ENCODE data around the gene ERBB4. TPM values are rescaled to one million over a fixed set of nuclear protein-coding genes. Genes with fewer than 3 reads are reported as not detected.

ERBB4 gene
- total RNA-seq, 1 donor from 2014 or later, result 1.2 TPM

DNA sequence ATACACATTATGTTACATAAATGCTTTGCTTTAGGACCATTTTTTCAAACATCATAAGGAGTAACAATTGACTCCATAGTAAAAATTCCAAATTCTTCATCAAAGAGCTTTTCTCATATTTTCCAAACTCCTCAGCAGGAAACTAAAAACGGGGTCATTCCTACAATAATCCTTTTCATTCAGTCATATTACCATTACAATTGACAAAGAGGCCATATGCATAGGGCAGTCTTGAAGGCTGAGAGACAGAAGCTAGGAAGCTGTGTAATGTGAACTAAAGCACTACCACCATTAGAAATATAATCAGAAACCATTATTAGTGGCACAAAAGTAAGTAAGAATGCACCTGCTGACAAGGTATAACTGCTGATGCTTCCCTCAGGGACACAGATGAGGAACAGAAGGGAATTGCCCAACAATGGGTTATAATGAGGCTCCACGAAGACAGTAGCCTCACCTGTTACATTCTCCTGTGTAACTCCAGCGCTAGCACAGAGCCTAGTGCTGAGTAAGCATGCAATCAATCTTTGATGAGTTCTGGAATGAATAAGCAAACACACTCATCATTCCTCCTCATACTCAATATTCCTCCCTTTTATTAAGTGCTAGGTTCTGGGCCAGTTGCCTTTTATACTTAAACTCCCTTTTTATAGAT, 1039.9 kb downstream of the ERBB4 start:
- no peak overlapping the region for H3K9ac ChIP-seq (ENCODE audit: low read length)
- no peak for FAIRE-seq
- DNase-seq (ENCODE audit: low read depth), result no peak
- no peaks in the 10 kb centered on the region for H4K20me1 ChIP-seq (ENCODE audit: insufficient read depth, low read length)
- no peaks in the 10 kb centered on the region for H3K36me3 ChIP-seq (ENCODE audit: insufficient read depth, low read length)
- no peaks in the 10 kb centered on the region for H3K79me2 ChIP-seq (ENCODE audit: insufficient read depth, low read length)
- no peak overlapping the region for H2AFZ ChIP-seq (ENCODE audit: low read depth, low read length)
- TF ChIP-seq EZH2 (IDR thresholded peaks at IDR 0.05; ENCODE audit: insufficient read depth, low read length) (no peak), CTCF (IDR thresholded peaks at IDR 0.05; ENCODE audit: insufficient read depth, low read depth, low read length) (no peak)
- H3K9me3 Mint-ChIP-seq (ENCODE audit: unreplicated experiment), result no peaks in the 10 kb centered on the region
- no peaks in the 10 kb centered on the region for H3K27me3 ChIP-seq (ENCODE audit: insufficient read depth, low read length)
- no peak overlapping the region for H3K4me3 Mint-ChIP-seq (ENCODE audit: unreplicated experiment)
- H3K4me1 ChIP-seq (ENCODE audit: insufficient read depth, low read length), result no peaks in the 10 kb centered on the region
- H3K9me3 ChIP-seq (ENCODE audit: insufficient read depth, low read depth, low read length), result no peaks in the 10 kb centered on the region
- no peaks in the 10 kb centered on the region for H3K27me3 Mint-ChIP-seq (ENCODE audit: low read depth, unreplicated experiment)
- no peak overlapping the region for H3K27ac Mint-ChIP-seq (ENCODE audit: unreplicated experiment)
- no peak overlapping the region for H3K4me3 ChIP-seq (ENCODE audit: insufficient read depth, low read depth, low read length)
- no peaks in the 10 kb centered on the region for H3K36me3 Mint-ChIP-seq (ENCODE audit: low read depth, unreplicated experiment)
- H3K4me1 Mint-ChIP-seq (ENCODE audit: low read depth, unreplicated experiment), result no peaks in the 10 kb centered on the region
- no peak overlapping the region for H3K27ac ChIP-seq (ENCODE audit: low read depth, low read length)
- H3K4me2 ChIP-seq (ENCODE audit: low read length), result no peak overlapping the region

DNA sequence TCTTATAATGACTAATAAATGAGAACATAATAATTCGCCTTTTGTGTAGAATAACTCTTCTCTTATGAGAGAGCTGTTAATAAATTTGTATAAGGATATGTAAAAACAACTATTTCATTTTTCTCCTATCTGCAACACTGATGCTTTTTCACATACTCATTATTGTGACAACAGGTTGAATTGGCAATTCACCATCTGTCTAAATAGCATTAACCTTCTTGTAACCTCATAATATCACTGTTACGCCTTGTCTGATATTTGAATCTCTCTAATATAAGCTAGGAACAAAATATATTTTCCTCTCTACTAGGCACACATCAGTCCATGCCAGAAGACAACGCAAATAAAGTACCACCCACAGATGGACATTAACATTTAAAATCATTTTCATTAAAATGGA, 1043.3 kb downstream of the ERBB4 start:
- no peak for DNase-seq (ENCODE audit: low read depth)
- H2AFZ ChIP-seq (ENCODE audit: low read depth, low read length), result no peak overlapping the region
- Mint-ChIP-seq H3K9me3 (ENCODE audit: unreplicated experiment) (no peaks in the 10 kb centered on the region), H3K4me3 (ENCODE audit: unreplicated experiment) (no peak overlapping the region), H3K27ac (ENCODE audit: unreplicated experiment) (no peak overlapping the region), H3K4me1 (ENCODE audit: low read depth, unreplicated experiment) (no peaks in the 10 kb centered on the region), H3K27me3 (ENCODE audit: low read depth, unreplicated experiment) (no peaks in the 10 kb centered on the region), H3K36me3 (ENCODE audit: low read depth, unreplicated experiment) (no peaks in the 10 kb centered on the region)
- no peaks in the 10 kb centered on the region for H3K36me3 ChIP-seq (ENCODE audit: insufficient read depth, low read length)
- no peak overlapping the region for H3K4me2 ChIP-seq (ENCODE audit: low read length)
- H3K27me3 ChIP-seq (ENCODE audit: insufficient read depth, low read length), result no peaks in the 10 kb centered on the region
- TF ChIP-seq CTCF (IDR thresholded peaks at IDR 0.05; ENCODE audit: insufficient read depth, low read depth, low read length), result no peak
- TF ChIP-seq EZH2 (IDR thresholded peaks at IDR 0.05; ENCODE audit: insufficient read depth, low read length), result no peak
- no peak overlapping the region for H3K9ac ChIP-seq (ENCODE audit: low read length)
- no peaks in the 10 kb centered on the region for H4K20me1 ChIP-seq (ENCODE audit: insufficient read depth, low read length)
- no peaks in the 10 kb centered on the region for H3K4me1 ChIP-seq (ENCODE audit: insufficient read depth, low read length)
- H3K27ac ChIP-seq (ENCODE audit: low read depth, low read length), result no peak overlapping the region
- no peak overlapping the region for H3K4me3 ChIP-seq (ENCODE audit: insufficient read depth, low read depth, low read length)
- H3K79me2 ChIP-seq (ENCODE audit: insufficient read depth, low read length), result no peaks in the 10 kb centered on the region
- FAIRE-seq, result no peak
- H3K9me3 ChIP-seq (ENCODE audit: insufficient read depth, low read depth, low read length), result no peaks in the 10 kb centered on the region

DNA sequence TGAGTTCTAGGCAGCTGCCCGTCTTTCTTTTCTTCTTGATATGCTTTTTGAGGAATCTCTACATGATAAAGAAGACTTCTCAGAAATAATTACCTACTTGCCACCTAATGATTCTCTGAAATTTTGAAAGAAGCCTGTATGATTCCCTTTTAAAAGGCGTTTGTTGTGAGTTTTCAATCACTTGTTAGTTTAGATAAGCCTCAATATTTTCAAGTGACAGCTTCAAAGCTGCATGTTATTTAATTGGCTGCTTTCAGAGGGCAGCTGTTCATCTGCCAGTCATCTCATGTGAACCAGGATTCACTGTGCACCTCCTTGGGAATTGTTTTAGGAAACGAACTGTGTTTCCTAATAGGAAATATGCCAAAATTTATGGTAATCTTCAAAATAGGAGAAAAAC, 1044.1 kb downstream of the ERBB4 start:
- Histone ChIP-seq H3K27ac (ENCODE audit: low read depth, low read length) (no peak overlapping the region), H3K4me3 (ENCODE audit: insufficient read depth, low read depth, low read length) (no peak overlapping the region), H3K4me2 (ENCODE audit: low read length) (no peak overlapping the region), H3K79me2 (ENCODE audit: insufficient read depth, low read length) (no peaks in the 10 kb centered on the region), H3K9me3 (ENCODE audit: insufficient read depth, low read depth, low read length) (no peaks in the 10 kb centered on the region), H3K36me3 (ENCODE audit: insufficient read depth, low read length) (no peaks in the 10 kb centered on the region), H3K27me3 (ENCODE audit: insufficient read depth, low read length) (no peaks in the 10 kb centered on the region), H3K4me1 (ENCODE audit: insufficient read depth, low read length) (no peaks in the 10 kb centered on the region), H4K20me1 (ENCODE audit: insufficient read depth, low read length) (no peaks in the 10 kb centered on the region), H3K9ac (ENCODE audit: low read length) (no peak overlapping the region), H2AFZ (ENCODE audit: low read depth, low read length) (no peak overlapping the region)
- FAIRE-seq, result no peak
- no peaks in the 10 kb centered on the region for H3K27me3 Mint-ChIP-seq (ENCODE audit: low read depth, unreplicated experiment)
- H3K27ac Mint-ChIP-seq (ENCODE audit: unreplicated experiment), result no peak overlapping the region
- H3K4me3 Mint-ChIP-seq (ENCODE audit: unreplicated experiment), result no peak overlapping the region
- DNase-seq (ENCODE audit: low read depth), result no peak
- H3K4me1 Mint-ChIP-seq (ENCODE audit: low read depth, unreplicated experiment), result no peaks in the 10 kb centered on the region
- TF ChIP-seq CTCF (IDR thresholded peaks at IDR 0.05; ENCODE audit: insufficient read depth, low read depth, low read length), result no peak
- TF ChIP-seq EZH2 (IDR thresholded peaks at IDR 0.05; ENCODE audit: insufficient read depth, low read length), result no peak
- H3K36me3 Mint-ChIP-seq (ENCODE audit: low read depth, unreplicated experiment), result no peaks in the 10 kb centered on the region
- no peaks in the 10 kb centered on the region for H3K9me3 Mint-ChIP-seq (ENCODE audit: unreplicated experiment)

All from astrocyte (in vitro differentiated cells and primary cell).